Measurements from ENCODE around the gene MBD5.

Gene MBD5

DNA sequence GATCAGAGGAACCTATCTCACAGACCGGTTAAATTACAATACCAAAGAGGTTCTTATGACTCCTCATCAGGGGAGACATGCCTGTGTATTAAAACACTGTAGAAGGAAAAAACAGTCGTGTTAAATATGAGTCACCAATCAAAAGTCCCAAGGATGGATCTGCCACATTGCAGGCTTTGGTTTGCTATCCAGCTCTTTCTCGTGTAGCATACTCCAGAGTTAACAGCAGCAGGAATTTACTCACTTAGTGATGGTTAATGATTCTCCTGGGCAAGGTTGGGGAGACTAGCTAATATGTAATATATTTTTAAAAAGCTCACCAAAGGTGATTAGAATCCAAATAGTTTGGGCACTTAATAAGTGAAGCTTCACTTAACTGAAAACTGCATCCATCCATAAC lies 109.7 kb downstream of the MBD5 start:
- DNase-seq, result no peak

GRCh38 chr2:148132412-148132811 lies 111.5 kb downstream of the MBD5 start:
- DNase-seq, result no peak

- no peak for DNase-seq
These were observed 114.8 kb downstream of the MBD5 start for GRCh38 chr2:148135705-148136104.

- no peak for DNase-seq
These were observed 115.5 kb downstream of the MBD5 start for GRCh38 chr2:148136441-148136840.

- DNase-seq, result no peak
These were observed 141.1 kb downstream of the MBD5 start for GRCh38 chr2:148161909-148162435.

DNA sequence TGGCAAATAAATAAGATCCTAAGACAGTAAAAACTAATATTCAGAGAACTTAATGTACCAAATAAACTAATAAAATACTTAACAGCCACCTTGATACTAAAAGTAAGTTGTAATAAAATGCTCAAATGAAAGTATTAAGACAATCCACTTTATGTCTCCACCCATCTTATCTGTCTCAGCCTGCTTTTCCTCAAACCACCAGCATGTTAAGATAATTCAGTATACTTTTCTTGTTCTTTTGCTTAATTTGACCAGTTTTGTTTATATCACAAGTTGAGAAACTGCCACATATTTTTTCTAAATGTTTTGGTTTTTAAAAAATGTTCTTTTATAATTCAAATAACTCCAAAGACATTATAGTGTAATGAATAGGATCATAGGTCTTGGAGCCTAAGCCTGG lies 142.0 kb downstream of the MBD5 start:
- no peak for DNase-seq

GRCh38 chr2:148165975-148166374 lies 145.1 kb downstream of the MBD5 start:
- DNase-seq, result no peak

DNA sequence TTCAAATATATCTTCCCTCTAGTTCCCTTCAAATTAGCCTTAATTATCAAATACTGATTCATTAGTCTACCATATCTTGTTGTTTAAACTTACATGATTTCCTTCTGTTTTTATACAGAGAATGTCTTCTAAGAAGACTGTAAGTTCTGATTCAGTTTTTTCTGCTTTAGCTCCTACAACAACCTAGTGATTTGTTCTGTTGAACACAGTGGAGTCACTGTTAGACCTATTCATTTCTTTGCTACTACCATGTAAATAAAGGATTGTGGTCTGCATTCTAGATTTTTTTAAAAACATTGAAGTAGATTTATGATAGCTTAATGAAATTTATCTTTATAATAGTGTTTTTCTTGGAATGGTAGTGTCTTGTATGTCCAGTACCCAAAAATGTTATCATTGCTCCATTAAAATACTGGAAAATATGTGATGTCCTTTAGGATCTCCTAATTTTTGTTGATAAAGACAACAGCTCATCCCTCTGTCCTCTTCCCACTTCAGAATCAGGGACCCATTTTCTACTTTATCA lies 146.4 kb downstream of the MBD5 start:
- no peak for DNase-seq

- DNase-seq, result no peak
These were observed 147.0 kb downstream of the MBD5 start for GRCh38 chr2:148167855-148168254.

DNA sequence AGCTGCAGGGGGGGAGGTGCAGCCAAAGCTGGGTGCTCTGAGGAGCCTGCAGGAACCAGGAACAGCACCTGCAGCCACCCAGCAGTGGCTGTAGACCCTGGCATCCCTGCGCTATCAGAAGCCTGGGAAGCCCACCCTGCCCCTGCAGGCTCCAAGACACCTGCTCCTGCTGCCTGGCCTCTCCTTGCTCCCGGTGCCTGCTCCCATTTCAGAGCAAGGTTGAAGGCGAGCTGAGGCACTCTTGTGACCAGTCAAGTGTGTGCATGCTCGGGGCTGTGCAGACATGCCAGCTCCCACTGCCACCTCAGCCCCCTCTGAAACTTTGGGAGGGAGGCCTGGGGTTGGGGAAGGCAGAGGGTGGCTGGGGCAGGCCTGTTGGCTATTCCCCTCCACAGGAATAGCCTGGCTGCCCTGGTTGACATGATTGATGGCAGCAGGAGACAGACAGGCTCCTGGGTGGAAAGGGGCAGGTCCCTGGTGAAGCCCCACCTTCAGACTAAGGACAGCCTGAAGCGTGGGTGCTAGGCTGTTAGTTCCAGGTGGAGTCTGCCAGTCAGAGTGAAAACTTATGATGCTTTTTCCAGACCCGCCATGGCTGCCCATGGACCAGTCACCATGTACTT lies 151.4 kb downstream of the MBD5 start:
- DNase-seq, result no peak

GRCh38 chr2:148173168-148173567 lies 152.3 kb downstream of the MBD5 start:
- DNase-seq, result no peak

DNA sequence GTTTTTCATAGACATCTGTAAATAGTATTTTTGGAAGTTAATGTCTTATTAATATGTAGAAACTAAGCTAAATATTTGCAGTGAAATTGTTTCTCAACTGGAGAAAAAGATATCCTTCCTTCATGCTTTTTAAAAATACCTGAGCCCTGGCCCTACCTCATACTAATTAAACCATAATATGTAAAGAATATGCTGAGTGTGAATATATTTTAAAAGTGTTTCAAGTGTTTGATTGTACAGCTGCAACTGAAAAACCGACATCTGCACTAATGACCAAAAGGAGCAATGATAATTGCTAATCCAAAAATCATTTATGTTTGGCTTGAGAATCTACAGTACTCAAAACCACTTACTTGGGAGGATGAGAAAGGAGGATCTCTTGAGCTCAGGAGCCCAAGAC lies 156.7 kb downstream of the MBD5 start:
- DNase-seq, result no peak

DNA sequence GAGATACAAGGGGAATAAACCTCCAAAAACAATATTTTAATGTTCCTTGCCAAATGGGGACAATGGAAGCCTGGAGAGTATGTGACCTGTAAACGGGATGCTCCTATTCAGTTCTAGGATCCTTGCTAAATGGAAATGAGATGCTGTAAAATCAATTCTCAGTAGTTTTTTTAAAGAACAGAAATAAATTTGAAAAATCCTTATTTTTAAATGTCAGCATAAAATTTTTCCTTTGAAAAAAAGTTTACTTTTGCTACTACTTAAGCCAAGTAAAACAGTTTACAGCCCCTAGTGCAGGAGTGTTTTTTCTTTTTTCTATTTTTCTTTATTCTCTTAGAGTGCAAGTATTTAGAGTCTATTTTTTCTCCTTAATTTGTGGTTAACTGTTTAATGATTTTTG lies 158.8 kb downstream of the MBD5 start:
- no peak for DNase-seq

DNA sequence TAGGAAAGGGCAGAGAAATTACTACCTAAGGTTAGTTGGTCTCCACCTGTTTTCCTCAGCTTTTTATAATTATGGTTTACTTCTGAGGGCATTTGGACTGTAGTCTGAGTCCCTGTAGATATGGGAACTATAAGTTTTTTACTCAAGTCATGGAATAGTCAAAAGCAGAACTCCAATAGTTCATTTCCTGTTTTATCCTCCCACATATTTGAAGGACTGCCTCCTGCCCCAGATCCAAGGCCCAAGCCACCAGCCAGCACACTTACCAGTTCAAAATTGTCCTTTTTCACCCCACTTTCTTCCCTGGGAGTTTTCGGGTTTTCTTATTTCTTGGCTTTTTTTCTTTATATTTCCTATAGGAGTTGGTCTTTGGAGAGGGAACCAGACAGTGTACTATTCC lies 164.1 kb downstream of the MBD5 start:
- no peak for DNase-seq

DNA sequence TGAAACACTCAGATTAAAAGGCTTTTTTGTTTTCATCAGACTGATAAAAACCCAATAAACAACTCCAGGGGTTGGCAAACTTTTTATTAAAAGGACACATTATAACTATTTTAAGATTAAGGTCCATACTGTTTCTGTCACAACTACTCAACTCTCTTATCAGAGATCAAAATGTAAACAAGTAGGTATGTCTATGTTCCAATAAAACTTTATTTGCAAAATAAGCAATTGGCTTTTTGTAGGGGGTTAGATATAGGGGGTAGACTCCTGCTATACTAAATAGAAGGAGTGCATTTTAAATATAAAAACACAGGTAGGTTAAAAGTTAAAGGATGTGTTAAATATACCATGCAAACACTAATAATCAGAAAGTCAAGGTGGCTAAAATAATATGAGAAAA lies 174.0 kb downstream of the MBD5 start:
- no peak for DNase-seq

GRCh38 chr2:148201075-148202004 lies 180.4 kb downstream of the MBD5 start:
- DNase-seq, result no peak

- no peak for DNase-seq
These were observed 181.3 kb downstream of the MBD5 start for GRCh38 chr2:148202237-148202636.

GRCh38 chr2:148207111-148207510 lies 186.2 kb downstream of the MBD5 start:
- DNase-seq, result no peak

DNA sequence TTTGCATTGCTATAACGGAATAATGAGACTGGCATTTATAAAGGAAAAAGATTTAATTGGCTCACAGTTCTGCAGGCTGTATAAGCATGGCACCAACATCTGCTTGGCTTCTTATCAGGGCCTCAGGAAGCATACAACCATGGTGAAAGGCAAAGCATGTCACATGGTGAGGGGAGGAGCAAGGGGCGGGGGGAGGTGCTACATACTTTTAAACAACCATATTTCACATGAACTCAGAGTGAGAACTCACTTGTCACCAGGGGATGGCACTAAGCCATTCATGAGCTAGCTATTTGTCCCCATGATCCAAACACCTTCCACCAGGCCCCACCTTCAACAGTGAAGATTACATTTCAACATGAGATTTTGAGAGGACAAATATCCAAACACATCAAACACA lies 188.7 kb downstream of the MBD5 start:
- no peak for DNase-seq

- DNase-seq, result no peak
These were observed 197.6 kb downstream of the MBD5 start for GRCh38 chr2:148218326-148219075.

GRCh38 chr2:148221166-148221565 lies 200.3 kb downstream of the MBD5 start:
- no peak for DNase-seq

- DNase-seq, result no peak
These were observed 201.0 kb downstream of the MBD5 start for GRCh38 chr2:148221926-148222325.

DNA sequence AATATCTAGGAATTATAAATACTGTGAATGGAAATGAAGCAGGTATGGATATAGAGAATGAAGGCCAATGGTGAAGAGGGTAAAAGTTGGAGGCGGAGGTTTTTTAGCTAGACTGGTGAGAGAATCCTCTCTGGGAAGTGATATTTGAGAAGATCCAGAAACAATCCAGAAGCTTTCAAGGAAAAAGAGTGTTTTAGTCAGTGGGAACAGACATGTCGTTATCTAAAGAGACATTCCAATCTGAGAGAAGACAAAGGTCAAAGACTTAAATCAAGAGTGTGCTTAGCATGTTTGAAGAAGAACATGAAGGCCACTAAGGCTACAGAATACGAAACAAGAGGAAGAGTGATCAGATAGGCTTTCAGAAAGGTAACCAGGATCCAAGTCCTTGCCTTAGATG lies 211.0 kb downstream of the MBD5 start:
- no peak for DNase-seq

All from NCI-H1436 treated with DMSO at 0.1 percent for 48 hours (cell line).